Measurements from ENCODE around the gene KIF22.
A peak's percentile ranks its signal among the peaks of the same experiment; 100 is the strongest.
"Not testable (repeated sequence)": the region's sequence is repeated elsewhere in the genome, so short reads cannot be mapped to it uniquely, and the experiment has no call there.

KIF22 gene

GRCh38 chr16:29790183-29790948 lies at the start of gene KIF22:
Gene KIF22, plus strand, starts transcription at chr16:29790751. Its CDS starts 9 bp downstream, at chr16:29790760.
- peak; percentile 76 to 90 for DNase-seq

DNA sequence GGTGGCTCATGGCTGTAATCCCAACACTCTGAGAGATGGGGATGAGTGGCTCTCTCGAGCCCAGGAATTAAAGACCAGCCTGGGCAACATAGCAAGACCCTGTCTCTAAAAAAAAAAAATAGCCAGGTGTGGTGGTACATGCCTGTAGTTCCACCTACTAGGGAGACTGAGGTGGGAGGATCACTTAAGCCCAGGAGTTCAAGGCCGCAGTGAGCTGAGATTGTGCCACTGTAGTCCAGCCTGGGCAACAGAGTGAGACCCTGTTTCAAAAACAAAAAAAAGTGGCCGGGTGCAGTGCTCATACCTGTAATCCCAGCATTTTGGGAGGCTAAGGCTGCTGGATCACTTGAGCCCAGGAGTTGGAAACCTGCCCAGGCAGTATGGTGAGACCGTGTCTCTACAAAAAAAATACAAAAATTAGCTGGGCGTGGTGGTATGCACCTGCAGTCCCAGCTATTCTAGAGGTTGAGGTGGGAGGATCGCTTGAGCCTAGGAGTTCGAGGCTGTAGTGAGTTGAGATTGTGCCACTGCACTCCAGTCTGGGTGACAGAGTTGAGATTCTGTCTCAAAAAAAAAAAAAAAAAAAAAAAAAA lies 47.8 kb upstream of the KIF22 start:
- no peak for DNase-seq

DNA sequence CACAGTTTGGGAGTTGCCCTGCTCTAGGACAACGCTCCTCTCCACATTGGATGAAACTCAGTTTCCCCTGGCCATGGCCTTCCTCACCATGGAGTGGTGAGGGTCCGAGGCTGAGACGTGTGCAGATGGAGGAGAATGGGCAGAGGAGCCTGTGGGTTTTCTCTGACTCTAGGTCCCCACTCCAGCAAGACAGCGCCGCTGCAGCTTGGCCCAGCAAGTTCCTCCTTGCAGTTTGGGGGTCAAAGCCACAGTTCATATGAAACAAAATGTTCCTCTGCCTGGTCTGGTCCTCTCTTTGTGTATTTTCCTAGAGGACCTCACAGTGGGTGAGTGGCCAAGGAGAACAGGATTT lies 47.1 kb upstream of the KIF22 start:
- no peak for DNase-seq

GRCh38 chr16:29743827-29744531 lies 46.6 kb upstream of the KIF22 start:
- DNase-seq = no peak

DNA sequence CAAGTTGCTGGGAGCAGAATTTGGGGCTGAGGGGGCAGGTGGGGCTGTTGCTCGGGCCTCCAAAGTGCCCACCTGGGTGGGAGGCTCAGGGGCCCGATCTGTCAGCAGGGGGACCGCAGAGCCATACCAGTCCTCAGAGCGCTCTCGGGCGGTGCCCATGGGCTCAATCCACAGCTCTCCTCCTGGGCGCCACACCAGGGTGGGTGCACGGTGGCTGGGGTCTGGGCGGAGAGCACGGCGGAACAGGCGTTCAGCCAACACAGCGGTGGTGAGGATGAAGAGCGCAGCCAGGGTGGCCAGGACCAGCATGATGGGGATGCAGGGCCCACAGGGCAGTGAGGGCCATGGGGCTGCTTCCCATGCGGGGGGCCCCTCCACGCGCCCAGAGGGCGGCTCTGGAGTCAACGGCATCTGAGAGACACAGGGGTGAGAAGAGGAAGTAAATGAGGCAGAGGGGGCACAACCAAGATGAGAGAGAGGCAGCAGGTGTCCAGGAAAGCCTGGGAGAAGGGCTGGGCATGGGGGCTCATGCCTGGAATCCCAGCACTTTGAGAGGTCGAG lies 45.9 kb upstream of the KIF22 start:
- DNase-seq = no peak

DNA sequence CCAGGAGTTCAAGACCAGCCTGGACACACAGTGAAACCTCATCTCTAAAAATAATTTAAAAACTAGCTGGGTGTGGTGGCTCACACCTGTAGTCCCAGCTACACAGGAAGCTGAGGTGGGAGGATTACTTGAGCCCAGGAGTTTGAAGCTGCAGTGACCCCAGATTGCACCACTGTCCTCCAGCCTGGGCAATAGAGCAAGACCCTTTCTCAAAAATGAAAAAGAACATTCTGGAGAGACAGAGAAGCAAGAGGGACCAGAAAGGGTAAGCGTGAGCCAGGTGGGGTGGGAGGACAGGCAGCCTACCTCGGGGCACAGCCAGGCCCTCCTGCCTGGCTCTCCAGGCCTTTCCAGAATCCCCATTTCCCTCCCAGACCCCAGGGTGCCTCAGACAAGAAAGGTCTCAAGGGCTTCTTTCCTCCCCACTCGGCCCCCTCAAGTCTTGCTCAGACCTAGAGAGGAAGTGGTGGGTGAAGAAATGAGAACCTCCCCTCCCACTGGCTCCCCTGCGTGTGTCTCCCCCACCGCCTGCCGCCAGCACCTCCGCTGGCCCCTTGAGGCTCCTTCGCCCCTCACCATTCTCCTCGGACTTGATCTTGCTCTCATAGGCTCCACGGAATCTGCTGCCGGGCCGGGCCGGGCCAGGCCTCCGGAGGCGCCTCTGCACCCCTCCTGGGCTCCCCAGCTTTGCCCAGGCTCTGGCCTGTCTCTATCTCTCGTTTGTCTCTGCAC lies 45.3 kb upstream of the KIF22 start:
- DNase-seq = no peak

GRCh38 chr16:29745853-29746345 lies 44.7 kb upstream of the KIF22 start, which contains the start of gene C16orf54:
Gene C16orf54, minus strand, starts transcription at chr16:29745990. Its CDS starts 1,039 bp downstream, at chr16:29744951.
- DNase-seq = no peak

GRCh38 chr16:29746518-29746917 lies 44.0 kb upstream of the KIF22 start:
- not testable (repeated sequence) for DNase-seq

GRCh38 chr16:29747947-29748759 lies 42.4 kb upstream of the KIF22 start:
- DNase-seq = no peak

DNA sequence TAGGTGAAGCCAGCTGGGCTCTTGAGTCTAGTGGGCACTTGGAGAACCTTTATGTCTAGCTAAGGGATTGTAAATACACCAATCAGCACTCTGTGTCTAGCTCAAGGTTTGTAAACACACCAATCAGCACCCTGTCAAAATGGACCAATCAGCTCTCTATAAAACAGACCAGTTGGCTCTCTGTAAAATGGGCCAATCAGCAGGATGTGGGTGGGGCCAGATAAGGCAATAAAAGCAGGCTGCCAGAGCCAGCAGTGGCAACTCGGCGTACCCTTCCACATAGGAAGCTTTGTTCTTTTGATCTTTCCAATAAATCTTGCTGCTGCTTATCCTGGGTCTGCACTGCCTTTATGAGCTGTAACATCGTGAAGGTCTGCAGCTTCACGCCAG lies 41.8 kb upstream of the KIF22 start:
- not testable (repeated sequence) for DNase-seq

DNA sequence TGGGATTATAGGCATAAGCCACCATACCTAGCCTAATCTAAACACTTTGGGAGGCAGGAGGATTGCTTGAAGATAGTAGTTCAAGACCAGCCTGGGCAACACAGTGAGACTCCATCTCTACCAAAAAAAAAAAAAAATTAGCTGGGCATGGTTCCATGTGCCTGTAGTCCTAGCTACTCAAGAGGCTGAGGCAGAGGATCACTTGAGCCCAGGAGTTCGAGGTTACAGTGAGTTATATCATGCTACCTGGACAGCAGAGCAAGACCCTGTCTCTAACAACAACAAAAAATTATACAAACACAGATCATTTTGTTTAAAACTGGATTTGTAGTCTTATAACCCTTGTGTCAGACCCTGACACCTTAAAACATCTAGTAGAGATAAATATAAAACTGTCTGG lies 37.0 kb upstream of the KIF22 start:
- no peak for DNase-seq

DNA sequence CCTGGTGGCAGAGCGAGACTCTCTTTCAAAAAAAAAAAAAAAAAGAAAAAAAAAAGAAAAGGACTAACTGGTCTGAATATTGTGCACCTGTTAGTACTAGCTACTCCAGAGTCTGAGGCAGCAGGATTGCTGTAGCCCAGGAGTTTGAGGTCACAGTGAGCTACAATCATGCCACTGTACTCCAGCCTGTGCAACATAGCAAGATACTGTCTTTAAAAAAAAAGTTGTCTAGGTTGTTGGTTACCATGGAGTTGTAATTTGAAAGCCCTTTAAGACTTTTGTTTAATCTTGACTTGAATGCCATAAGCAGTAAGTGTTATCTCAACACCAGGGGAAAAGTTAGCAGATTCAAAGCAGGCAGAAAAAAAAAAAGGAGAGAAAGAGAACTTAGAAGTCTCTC lies 33.9 kb upstream of the KIF22 start:
- DNase-seq = no peak

- not testable (repeated sequence) for DNase-seq
Measured at GRCh38 chr16:29757086-29757485, 33.5 kb upstream of the KIF22 start.

DNA sequence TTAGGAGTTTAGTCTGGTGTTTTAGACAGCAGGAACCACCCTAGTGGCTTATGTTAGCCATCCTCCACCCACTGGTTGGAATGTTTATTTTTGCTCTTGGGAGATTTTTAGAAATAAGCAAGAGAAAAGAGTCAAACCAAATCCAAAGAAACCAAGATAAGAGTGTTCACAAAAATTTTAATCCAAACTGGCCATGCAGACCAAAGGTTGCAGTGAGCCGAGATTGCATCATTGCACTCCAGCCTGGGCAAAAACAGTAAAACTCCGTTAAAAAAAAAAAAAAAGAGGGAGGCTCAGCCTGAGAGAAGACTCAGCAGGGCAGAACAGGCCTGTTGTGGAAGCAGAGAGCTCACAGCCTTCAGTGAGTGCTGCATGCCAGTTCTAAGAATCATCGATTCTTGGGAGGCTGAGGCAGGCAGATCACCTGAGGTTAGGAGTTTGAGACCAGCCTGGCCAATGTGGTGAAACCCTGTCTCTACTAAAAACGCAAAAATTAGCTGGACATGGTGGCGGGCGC lies 32.5 kb upstream of the KIF22 start:
- DNase-seq = no peak

- DNase-seq = no peak
Measured at GRCh38 chr16:29760567-29761279, 29.8 kb upstream of the KIF22 start.

GRCh38 chr16:29761280-29761651 lies 29.3 kb upstream of the KIF22 start:
- not testable (repeated sequence) for DNase-seq

- DNase-seq = no peak
Measured at GRCh38 chr16:29761882-29762281, 28.7 kb upstream of the KIF22 start.

GRCh38 chr16:29763326-29763725 lies 27.2 kb upstream of the KIF22 start:
- DNase-seq = no peak

DNA sequence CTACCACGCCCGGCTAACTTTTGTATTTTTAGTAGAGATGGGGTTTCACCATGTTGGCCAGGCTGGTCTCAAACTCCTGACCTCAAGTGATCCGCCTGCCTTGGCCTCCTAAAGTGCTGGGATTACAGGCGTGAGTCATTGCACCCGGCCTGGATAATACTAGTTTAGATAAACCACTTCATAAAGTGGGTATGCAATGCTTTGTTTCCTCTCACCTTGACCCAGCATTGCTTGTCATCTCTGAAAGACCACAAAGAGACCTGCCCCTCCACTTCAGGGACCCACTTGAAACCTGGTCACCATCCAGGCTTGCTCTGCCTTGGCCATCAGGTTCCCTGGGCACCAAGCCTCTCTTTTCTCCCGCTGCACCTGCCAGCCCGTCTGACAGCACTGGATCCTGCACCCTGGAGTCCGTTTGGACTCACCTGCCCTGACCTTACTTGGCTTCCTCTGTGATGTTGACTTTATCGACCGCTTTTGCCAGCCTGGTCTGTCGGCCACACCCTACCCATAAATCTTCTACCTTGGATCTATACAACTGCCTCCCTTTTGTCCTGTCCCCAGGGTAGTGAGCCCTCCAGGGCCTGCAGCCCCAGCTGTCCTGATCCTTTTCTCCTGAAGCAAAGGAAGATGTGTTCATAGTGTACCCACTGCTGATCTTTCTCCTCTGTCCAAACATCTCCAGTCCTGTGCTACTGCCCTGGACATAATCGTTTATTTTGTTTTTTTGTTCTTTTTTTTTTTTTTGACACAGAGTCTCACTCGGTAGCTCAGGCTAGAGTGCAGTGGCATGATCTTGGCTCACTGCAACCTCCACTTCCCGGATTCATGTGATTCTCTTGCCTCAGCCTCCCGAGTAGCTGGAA lies 25.2 kb upstream of the KIF22 start:
- no peak for DNase-seq

DNA sequence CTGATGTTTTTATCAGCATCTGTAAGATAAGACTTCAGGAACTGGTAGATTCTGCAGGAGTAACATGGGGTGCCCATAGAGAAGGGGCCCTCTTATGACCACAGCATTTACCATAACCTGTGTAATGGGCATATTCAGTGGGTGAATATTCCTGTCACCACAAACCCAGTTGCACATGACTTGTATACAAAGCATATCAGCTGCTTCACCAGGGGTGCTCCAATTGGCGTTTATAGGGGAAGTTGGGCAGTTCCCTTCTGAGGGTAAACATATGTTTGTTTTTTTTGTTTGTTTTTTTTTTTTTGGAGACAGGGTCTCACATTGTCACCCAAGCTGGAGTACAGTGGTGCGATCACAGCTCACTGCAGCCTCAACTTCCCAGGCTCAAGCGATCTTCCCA lies 24.0 kb upstream of the KIF22 start:
- no peak for DNase-seq
